K562 (cell line): ENCODE measurements around the gene KRT8. TPM values are rescaled to one million over a fixed set of nuclear protein-coding genes. Genes with fewer than 3 reads are reported as not detected.

ENCODE experiments used
- CBFA2T3 ChIP-seq: fragments of 450-650 bp; IDR thresholded peaks from 2 replicates; pipeline ENCODE4 v1.6.1; 2017
- ETV6 ChIP-seq, 3 experiments: fragments of 150-350 bp in 1 of 3; sonication (generic) in 1 of 3; formaldehyde crosslinking in 1 of 3; IDR thresholded peaks; 2 replicates each; pipeline versions ENCODE4 v1.6.1 to v1.8.0; 2014 to 2022; ENCODE audit warnings: borderline replicate concordance in 2 of 3, low read depth in 2 of 3, antibody characterized with exemption in 1 of 3, low read length in 1 of 3, mild to moderate bottlenecking in 1 of 3, missing genetic modification reagents in 1 of 3
- FOS ChIP-seq: IDR thresholded peaks from 3 replicates; pipeline ENCODE4 v1.6.1; 2011; ENCODE audit not compliant: insufficient read length; ENCODE audit errors: extremely low read depth
- NCOA6 ChIP-seq: fragments of 450-650 bp; IDR thresholded peaks from 2 replicates; pipeline ENCODE4 v1.6.1; 2017; ENCODE audit warnings: mild to moderate bottlenecking
- NCOR1 ChIP-seq: fragments of 450-650 bp; IDR thresholded peaks from 2 replicates; pipeline ENCODE4 v1.6.1; 2016; ENCODE audit warnings: mild to moderate bottlenecking, moderate library complexity
- NR2C1 ChIP-seq, 2 experiments: fragments of 450-650 bp; IDR thresholded peaks; 2 replicates each; pipeline ENCODE4 v1.6.1; 2017; ENCODE audit warnings: mild to moderate bottlenecking in 2 of 2, antibody characterized with exemption in 1 of 2, inconsistent platforms in 1 of 2, missing compliant biosample characterization in 1 of 2, missing genetic modification characterization in 1 of 2
- PHF8 ChIP-seq: fragments of 200-600 bp; sonication (generic); IDR thresholded peaks from 2 replicates; pipeline ENCODE4 v1.6.1; 2012; ENCODE audit warnings: mixed run types, mild to moderate bottlenecking, inconsistent platforms, low read length, moderate library complexity, borderline replicate concordance
- RFX5 ChIP-seq: IDR thresholded peaks from 2 replicates; pipeline ENCODE4 v1.6.1; 2011; ENCODE audit warnings: low read depth, mild to moderate bottlenecking, improper control_type of control experiment, low read length
- SMAD2 ChIP-seq: fragments of 150-350 bp; IDR thresholded peaks from 2 replicates; pipeline ENCODE4 v1.6.1; 2014; ENCODE audit warnings: low read depth, mild to moderate bottlenecking, low read length
- ZNF124 ChIP-seq: sonication (generic); formaldehyde crosslinking; IDR thresholded peaks from 2 replicates; pipeline ENCODE4 v1.8.1; 2022; ENCODE audit warnings: missing genetic modification reagents
- ZNF146 ChIP-seq: IDR thresholded peaks from one replicate; pipeline ENCODE4 v1.6.1; 2018; ENCODE audit warnings: missing compliant biosample characterization; ENCODE audit not compliant: unreplicated experiment
- polyA plus RNA-seq, 8 experiments: library from polyadenylated mRNA; depleted of rRNA in 4 of 8; stranded (reverse) in 5 of 8; unstranded in 3 of 8; fragments of >200 nt; fragmentation: Nextera tagmentation in 2 of 8; fragmentation: Illumina TruSeq in 1 of 8; extraction: Ambion mirVana in 2 of 8; extraction: Trizol in 1 of 8; gene quantifications; 2 replicates each; pipeline versions ENCODE4 v1.2.1 to v1.2.3, GENCODE V29; 2011 to 2014; ENCODE audit warnings: inconsistent platforms in 1 of 8, missing spikeins in 1 of 8
- total RNA-seq, 7 experiments: library from RNA; depleted of rRNA in 6 of 7; stranded (reverse); fragments of >200 nt in 6 of 7; fragmentation: Illumina TruSeq in 2 of 7; extraction: Trizol in 2 of 7; gene quantifications; 2 replicates each; pipeline versions ENCODE4 v1.2.1 to v1.2.3, GENCODE V29; 2011 to 2021; ENCODE audit warnings: low replicate concordance in 1 of 7
- TF ChIP-seq, protein P1 (sequence below): sonication (generic); formaldehyde crosslinking; IDR thresholded peaks from 2 replicates; pipeline ENCODE4 v1.8.0; 2023; ENCODE audit warnings: missing genetic modification reagents, mild to moderate bottlenecking, borderline replicate concordance
- TF ChIP-seq, protein P2 (sequence below): fragments of 200-800 bp; sonication (Bioruptor generic); IDR thresholded peaks from 2 replicates; pipeline ENCODE4 v1.6.1; 2017; ENCODE audit warnings: missing genetic modification characterization, missing compliant biosample characterization
- TF ChIP-seq, protein P3 (sequence below), 3 experiments: fragments of 200-800 bp in 1 of 3; fragments of 250-450 bp in 1 of 3; fragments of 450-650 bp in 1 of 3; sonication (Bioruptor Pico) in 1 of 3; sonication (Bioruptor generic) in 1 of 3; formaldehyde crosslinking in 1 of 3; IDR thresholded peaks; 2 replicates each; pipeline versions ENCODE4 v1.6.1 to v1.8.0; 2016 to 2022; ENCODE audit warnings: mild to moderate bottlenecking in 2 of 3, missing genetic modification characterization in 2 of 3, missing compliant biosample characterization in 1 of 3, moderate library complexity in 1 of 3

The KRT8 gene
- total and polyA plus RNA-seq, 9 of the 15 experiments (the other 6 are each of a cell fraction or from before 2014, with no cell fraction given): 41.5 to 661 (median 260) TPM

DNA sequence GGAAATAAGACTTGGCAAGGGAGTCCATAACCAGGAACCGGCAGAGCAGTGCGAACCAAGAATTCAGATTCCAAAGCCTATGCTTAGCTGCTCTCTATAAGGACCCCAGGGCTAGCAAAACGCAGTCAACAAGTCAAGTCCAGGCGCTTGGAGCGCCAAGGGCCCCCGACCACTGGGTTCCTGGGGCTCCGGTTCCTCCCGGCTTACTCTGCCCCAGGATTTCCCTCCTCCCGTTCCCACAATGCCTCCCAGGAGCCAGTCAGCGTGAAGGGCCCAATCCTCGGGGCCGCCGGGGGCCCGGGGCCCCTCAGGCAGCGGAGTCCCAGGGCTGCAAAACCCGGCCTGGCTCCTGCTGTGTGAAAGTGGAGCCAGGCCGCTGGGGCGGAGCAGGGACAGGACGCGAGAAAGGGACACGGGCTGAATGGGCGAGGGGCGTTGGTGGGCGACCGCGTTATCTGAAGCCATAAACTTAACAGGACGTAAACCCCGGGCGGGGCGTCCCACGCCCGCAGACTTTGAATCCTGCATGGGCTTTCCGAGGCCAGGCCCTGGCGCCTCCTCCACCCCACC, 1.5 kb downstream of the KRT8 start (continued):
- TF ChIP-seq ZNF146 (CRISPR knock-in tag) (no peak), FOS (no peak), NCOA6 (no peak), NCOR1 (no peak), RFX5 (peak; percentile 74), ZNF124 (no peak), PHF8 (peak; percentile 24; the same call in 1 of the 2 replicates), CBFA2T3 (no peak), SMAD2 (no peak), ETV6 (IDR thresholded peaks at IDR 0.05; ENCODE audit: borderline replicate concordance in 1 of 2, low read depth in 2 of 2, low read length in 1 of 2) (no peak), ETV6 (CRISPR knock-in tag; IDR thresholded peaks at IDR 0.05; ENCODE audit: borderline replicate concordance) (no peak), NR2C1 (IDR thresholded peaks at IDR 0.05) (no peak), NR2C1 (tag; IDR thresholded peaks at IDR 0.05) (no peak)
- TF ChIP-seq, protein P1, sequence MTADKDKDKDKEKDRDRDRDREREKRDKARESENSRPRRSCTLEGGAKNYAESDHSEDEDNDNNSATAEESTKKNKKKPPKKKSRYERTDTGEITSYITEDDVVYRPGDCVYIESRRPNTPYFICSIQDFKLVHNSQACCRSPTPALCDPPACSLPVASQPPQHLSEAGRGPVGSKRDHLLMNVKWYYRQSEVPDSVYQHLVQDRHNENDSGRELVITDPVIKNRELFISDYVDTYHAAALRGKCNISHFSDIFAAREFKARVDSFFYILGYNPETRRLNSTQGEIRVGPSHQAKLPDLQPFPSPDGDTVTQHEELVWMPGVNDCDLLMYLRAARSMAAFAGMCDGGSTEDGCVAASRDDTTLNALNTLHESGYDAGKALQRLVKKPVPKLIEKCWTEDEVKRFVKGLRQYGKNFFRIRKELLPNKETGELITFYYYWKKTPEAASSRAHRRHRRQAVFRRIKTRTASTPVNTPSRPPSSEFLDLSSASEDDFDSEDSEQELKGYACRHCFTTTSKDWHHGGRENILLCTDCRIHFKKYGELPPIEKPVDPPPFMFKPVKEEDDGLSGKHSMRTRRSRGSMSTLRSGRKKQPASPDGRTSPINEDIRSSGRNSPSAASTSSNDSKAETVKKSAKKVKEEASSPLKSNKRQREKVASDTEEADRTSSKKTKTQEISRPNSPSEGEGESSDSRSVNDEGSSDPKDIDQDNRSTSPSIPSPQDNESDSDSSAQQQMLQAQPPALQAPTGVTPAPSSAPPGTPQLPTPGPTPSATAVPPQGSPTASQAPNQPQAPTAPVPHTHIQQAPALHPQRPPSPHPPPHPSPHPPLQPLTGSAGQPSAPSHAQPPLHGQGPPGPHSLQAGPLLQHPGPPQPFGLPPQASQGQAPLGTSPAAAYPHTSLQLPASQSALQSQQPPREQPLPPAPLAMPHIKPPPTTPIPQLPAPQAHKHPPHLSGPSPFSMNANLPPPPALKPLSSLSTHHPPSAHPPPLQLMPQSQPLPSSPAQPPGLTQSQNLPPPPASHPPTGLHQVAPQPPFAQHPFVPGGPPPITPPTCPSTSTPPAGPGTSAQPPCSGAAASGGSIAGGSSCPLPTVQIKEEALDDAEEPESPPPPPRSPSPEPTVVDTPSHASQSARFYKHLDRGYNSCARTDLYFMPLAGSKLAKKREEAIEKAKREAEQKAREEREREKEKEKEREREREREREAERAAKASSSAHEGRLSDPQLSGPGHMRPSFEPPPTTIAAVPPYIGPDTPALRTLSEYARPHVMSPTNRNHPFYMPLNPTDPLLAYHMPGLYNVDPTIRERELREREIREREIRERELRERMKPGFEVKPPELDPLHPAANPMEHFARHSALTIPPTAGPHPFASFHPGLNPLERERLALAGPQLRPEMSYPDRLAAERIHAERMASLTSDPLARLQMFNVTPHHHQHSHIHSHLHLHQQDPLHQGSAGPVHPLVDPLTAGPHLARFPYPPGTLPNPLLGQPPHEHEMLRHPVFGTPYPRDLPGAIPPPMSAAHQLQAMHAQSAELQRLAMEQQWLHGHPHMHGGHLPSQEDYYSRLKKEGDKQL (CRISPR knock-in tag): no peak
- TF ChIP-seq, protein P2, sequence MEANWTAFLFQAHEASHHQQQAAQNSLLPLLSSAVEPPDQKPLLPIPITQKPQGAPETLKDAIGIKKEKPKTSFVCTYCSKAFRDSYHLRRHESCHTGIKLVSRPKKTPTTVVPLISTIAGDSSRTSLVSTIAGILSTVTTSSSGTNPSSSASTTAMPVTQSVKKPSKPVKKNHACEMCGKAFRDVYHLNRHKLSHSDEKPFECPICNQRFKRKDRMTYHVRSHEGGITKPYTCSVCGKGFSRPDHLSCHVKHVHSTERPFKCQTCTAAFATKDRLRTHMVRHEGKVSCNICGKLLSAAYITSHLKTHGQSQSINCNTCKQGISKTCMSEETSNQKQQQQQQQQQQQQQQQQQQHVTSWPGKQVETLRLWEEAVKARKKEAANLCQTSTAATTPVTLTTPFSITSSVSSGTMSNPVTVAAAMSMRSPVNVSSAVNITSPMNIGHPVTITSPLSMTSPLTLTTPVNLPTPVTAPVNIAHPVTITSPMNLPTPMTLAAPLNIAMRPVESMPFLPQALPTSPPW (CRISPR knock-in tag): peak; percentile 90
- TF ChIP-seq, protein P3, sequence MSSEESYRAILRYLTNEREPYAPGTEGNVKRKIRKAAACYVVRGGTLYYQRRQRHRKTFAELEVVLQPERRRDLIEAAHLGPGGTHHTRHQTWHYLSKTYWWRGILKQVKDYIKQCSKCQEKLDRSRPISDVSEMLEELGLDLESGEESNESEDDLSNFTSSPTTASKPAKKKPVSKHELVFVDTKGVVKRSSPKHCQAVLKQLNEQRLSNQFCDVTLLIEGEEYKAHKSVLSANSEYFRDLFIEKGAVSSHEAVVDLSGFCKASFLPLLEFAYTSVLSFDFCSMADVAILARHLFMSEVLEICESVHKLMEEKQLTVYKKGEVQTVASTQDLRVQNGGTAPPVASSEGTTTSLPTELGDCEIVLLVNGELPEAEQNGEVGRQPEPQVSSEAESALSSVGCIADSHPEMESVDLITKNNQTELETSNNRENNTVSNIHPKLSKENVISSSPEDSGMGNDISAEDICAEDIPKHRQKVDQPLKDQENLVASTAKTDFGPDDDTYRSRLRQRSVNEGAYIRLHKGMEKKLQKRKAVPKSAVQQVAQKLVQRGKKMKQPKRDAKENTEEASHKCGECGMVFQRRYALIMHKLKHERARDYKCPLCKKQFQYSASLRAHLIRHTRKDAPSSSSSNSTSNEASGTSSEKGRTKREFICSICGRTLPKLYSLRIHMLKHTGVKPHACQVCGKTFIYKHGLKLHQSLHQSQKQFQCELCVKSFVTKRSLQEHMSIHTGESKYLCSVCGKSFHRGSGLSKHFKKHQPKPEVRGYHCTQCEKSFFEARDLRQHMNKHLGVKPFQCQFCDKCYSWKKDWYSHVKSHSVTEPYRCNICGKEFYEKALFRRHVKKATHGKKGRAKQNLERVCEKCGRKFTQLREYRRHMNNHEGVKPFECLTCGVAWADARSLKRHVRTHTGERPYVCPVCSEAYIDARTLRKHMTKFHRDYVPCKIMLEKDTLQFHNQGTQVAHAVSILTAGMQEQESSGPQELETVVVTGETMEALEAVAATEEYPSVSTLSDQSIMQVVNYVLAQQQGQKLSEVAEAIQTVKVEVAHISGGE (CRISPR knock-in tag; IDR thresholded peaks at IDR 0.05): peak in 2 of 3 experiments; percentile 33 to 54; a peak in 2 of 6 replicates
